IMR-90 (cell line): ENCODE data around the gene KRCC1. TPM values are rescaled to one million over a fixed set of nuclear protein-coding genes. Genes with fewer than 3 reads are reported as not detected.

Experiments used
- ATAC-seq: fragments of 200-7000 bp; cut with Tn5 transposase; 2 replicates; pipeline ENCODE4 v1.9.1; 2020; ENCODE audit warnings: low read depth, mild to moderate bottlenecking, moderate library complexity
- BruUV-seq: library from RNA; stranded (reverse); fragments of 400-500 nt; replicated peaks from 2 replicates; lab custom pipeline; 2021; lab: Mats Ljungman, UMichigan
- CTCF ChIA-PET: fragments of 300-600 bp; formaldehyde crosslinking; extraction: SDS; loops from one replicate; lab custom pipeline; 2021; ENCODE audit warnings: antibody characterized with exemption; lab: Yijun Ruan, JAX
- POLR2A ChIA-PET: fragments of 300-600 bp; sonication (Branson Sonifier 250); formaldehyde crosslinking; loops from one replicate; lab custom pipeline; 2022; ENCODE audit warnings: antibody characterized with exemption; ENCODE audit not compliant: unreplicated experiment; lab: Charles Lee
- DNase-seq: peaks from one replicate; pipeline ENCODE4 v3.0.0; 2013
- H2AFZ ChIP-seq: replicated peaks from 2 replicates; pipeline ENCODE3; 2013; ENCODE audit warnings: low read length, mild to moderate bottlenecking; ENCODE audit not compliant: poor library complexity
- H2AK5ac ChIP-seq: 2 replicates; pipeline ENCODE4 v1.6.1; 2013; ENCODE audit warnings: low read depth, low read length, inconsistent platforms
- H2AK9ac ChIP-seq: replicated peaks from 2 replicates; pipeline ENCODE3; 2013; ENCODE audit warnings: mild to moderate bottlenecking, low read depth, low read length, moderate library complexity; ENCODE audit not compliant: poor library complexity
- H2BK120ac ChIP-seq: 2 replicates; pipeline ENCODE4 v1.6.1; 2013; ENCODE audit warnings: low read depth, low read length, inconsistent platforms
- H2BK15ac ChIP-seq: 3 replicates; pipeline ENCODE4 v1.6.1; 2013; ENCODE audit warnings: low read depth, low read length, inconsistent platforms
- H2BK20ac ChIP-seq: 2 replicates; pipeline ENCODE4 v1.6.1; 2013; ENCODE audit warnings: low read depth, mild to moderate bottlenecking, inconsistent platforms, low read length, moderate library complexity
- H2BK5ac ChIP-seq: 2 replicates; pipeline ENCODE4 v1.6.1; 2013; ENCODE audit warnings: mild to moderate bottlenecking, low read depth, low read length, inconsistent platforms; ENCODE audit not compliant: poor library complexity, severe bottlenecking
- H3K14ac ChIP-seq: replicated peaks from 2 replicates; pipeline ENCODE4 v1.6.1; 2013; ENCODE audit warnings: low read depth, low read length, inconsistent platforms
- H3K18ac ChIP-seq: 2 replicates; pipeline ENCODE4 v1.6.1; 2013; ENCODE audit warnings: low read depth, low read length, control low read depth
- H3K23ac ChIP-seq: 2 replicates; pipeline ENCODE4 v1.6.1; 2013; ENCODE audit warnings: low read depth, low read length, inconsistent platforms
- H3K27ac ChIP-seq: 2 replicates; pipeline ENCODE4 v1.5.1; 2013; ENCODE audit warnings: mild to moderate bottlenecking, control low read depth, low read length; ENCODE audit not compliant: insufficient read depth
- H3K27me3 ChIP-seq: 2 replicates; pipeline ENCODE4 v1.6.1; 2013; ENCODE audit warnings: low read length; ENCODE audit not compliant: control insufficient read depth, insufficient read depth
- H3K36me3 ChIP-seq: 2 replicates; pipeline ENCODE4 v1.6.1; 2013; ENCODE audit warnings: low read length, mixed read lengths; ENCODE audit not compliant: control insufficient read depth, insufficient read depth
- H3K4ac ChIP-seq: 2 replicates; pipeline ENCODE4 v1.6.1; 2013; ENCODE audit warnings: low read depth, low read length, inconsistent platforms
- H3K4me1 ChIP-seq: 2 replicates; pipeline ENCODE4 v1.6.1; 2013; ENCODE audit warnings: low read length, mixed read lengths; ENCODE audit not compliant: control insufficient read depth, insufficient read depth
- H3K4me2 ChIP-seq: 2 replicates; pipeline ENCODE4 v1.6.1; 2013; ENCODE audit warnings: low read depth, mild to moderate bottlenecking, control low read depth, low read length, moderate library complexity
- H3K4me3 ChIP-seq: 2 replicates; pipeline ENCODE4 v1.5.1; 2013; ENCODE audit warnings: low read depth, mild to moderate bottlenecking, control low read depth, low read length, moderate library complexity; ENCODE audit not compliant: insufficient read depth
- H3K56ac ChIP-seq: 2 replicates; pipeline ENCODE4 v1.6.1; 2013; ENCODE audit warnings: low read length, inconsistent platforms; ENCODE audit not compliant: insufficient read depth; ENCODE audit errors: extremely low read depth
- H3K79me1 ChIP-seq, 2 experiments: 2 replicates each; pipeline ENCODE4 v1.6.1; 2013; ENCODE audit warnings: low read length in 2 of 2, inconsistent platforms in 1 of 2, low read depth in 1 of 2
- H3K9ac ChIP-seq: 2 replicates; pipeline ENCODE4 v1.6.1; 2013; ENCODE audit warnings: low read depth, low read length, control low read depth
- H3K9me1 ChIP-seq: 2 replicates; pipeline ENCODE4 v1.6.1; 2013; ENCODE audit warnings: low read length, inconsistent platforms; ENCODE audit not compliant: insufficient read depth
- H3K9me3 ChIP-seq: 2 replicates; pipeline ENCODE4 v1.6.1; 2013; ENCODE audit warnings: low read length; ENCODE audit not compliant: control insufficient read depth, insufficient read depth
- H4K20me1 ChIP-seq: 2 replicates; pipeline ENCODE4 v1.6.1; 2013; ENCODE audit warnings: low read length, inconsistent platforms; ENCODE audit not compliant: insufficient read depth
- H4K5ac ChIP-seq: 2 replicates; pipeline ENCODE4 v1.6.1; 2013; ENCODE audit warnings: mild to moderate bottlenecking, low read depth, low read length, control low read depth
- H4K8ac ChIP-seq, 2 experiments: 2 replicates each; pipeline ENCODE4 v1.6.1; 2013; ENCODE audit warnings: low read depth in 2 of 2, low read length in 2 of 2, control low read depth in 1 of 2, inconsistent platforms in 1 of 2
- H4K91ac ChIP-seq: 2 replicates; pipeline ENCODE4 v1.6.1; 2013; ENCODE audit warnings: low read depth, low read length, inconsistent platforms; ENCODE audit not compliant: insufficient read depth
- CEBPB ChIP-seq: IDR thresholded peaks from 2 replicates; pipeline ENCODE4 v1.6.1; 2012; ENCODE audit warnings: low read depth, low read length, improper control_type of control experiment
- MAFK ChIP-seq: IDR thresholded peaks from 2 replicates; pipeline ENCODE4 v1.6.1; 2012; ENCODE audit warnings: low read depth, low read length, improper control_type of control experiment
- MXI1 ChIP-seq: IDR thresholded peaks from 2 replicates; pipeline ENCODE4 v1.6.1; 2012; ENCODE audit warnings: low read depth, mild to moderate bottlenecking, low read length, moderate library complexity, borderline replicate concordance
- POLR2A ChIP-seq: IDR thresholded peaks from 2 replicates; pipeline ENCODE4 v1.6.1; 2012; ENCODE audit warnings: mild to moderate bottlenecking, low read depth, low read length
- USF2 ChIP-seq: fragments of 150-350 bp; IDR thresholded peaks from 2 replicates; pipeline ENCODE4 v1.6.1; 2017; ENCODE audit warnings: mild to moderate bottlenecking, antibody characterized with exemption, low read length, low read depth
- WGBS, 2 experiments: methylation state at CpG; one replicate each; pipeline versions ENCODE4 v1.1.5 to v1.1.7; 2013; ENCODE audit warnings: missing lambda C conversion rate in 2 of 2; ENCODE audit not compliant: insufficient read length in 1 of 2; ENCODE audit errors: extremely low coverage in 2 of 2; 5-methylcytosine and 5-hydroxymethylcytosine counted together
- dilution Hi-C: fragments of 300-500 bp; cut with HindIII; formaldehyde crosslinking; loops from one replicate; pipeline ENCODE4 v1.14.3; 2018; ENCODE audit warnings: low sequenced_read_pairs; ENCODE audit not compliant: unreplicated experiment
- in situ Hi-C: fragments of 300-500 bp; cut with MboI; formaldehyde crosslinking; loops from 3 replicates; pipeline ENCODE4 v1.14.3; 2019; ENCODE audit warnings: low sequenced_read_pairs, inconsistent platforms, mixed read lengths
- intact Hi-C: fragments of 100-400 bp; cut with micrococcal nuclease; formaldehyde crosslinking; loops from 2 replicates; pipeline ENCODE4 v1.10.0; 2022
- polyA plus RNA-seq, 3 experiments: library from polyadenylated mRNA; depleted of rRNA; stranded (reverse); fragments of >200 nt; gene quantifications; 2 replicates each; pipeline ENCODE4 v1.2.3, GENCODE V29; 2012; ENCODE audit warnings: low replicate concordance in 1 of 3
- total RNA-seq: library from RNA; depleted of rRNA; stranded (reverse); fragments of >200 nt; gene quantifications from 2 replicates; pipeline ENCODE4 v1.2.3, GENCODE V29; 2012
- TF ChIP-seq, protein P1 (sequence below): fragments of 150-350 bp; IDR thresholded peaks from 2 replicates; pipeline ENCODE4 v1.6.1; 2016; ENCODE audit warnings: low read depth, mild to moderate bottlenecking, low read length, moderate library complexity, borderline replicate concordance

The KRCC1 gene
- total and polyA plus RNA-seq, 2 of the 4 experiments (the other 2 are of a cell fraction) = 14.3 to 16.5 TPM

DNA sequence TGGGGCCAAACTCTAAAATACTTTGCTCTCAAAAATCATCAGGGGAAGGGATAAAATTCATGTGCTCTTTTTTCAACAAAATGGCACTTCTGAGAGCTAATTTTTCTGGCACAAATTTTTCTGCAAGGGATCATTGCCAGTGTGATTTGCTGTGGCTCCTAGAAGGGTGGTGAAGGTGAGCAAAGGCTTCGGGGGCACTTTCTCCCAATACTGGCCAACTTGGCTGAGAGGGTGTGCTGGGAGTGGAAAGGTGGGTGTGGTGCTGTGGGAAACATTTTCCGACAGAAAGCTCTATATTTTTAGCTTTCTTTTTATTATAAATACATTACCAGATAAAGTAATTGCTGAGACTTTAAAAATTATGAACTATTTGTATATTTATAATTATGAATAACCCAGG, 12.5 kb upstream of the KRCC1 start:
- intact Hi-C loops (no loop called here), in situ Hi-C loops (loop anchor here (25.0 kb wide), 1 partner anchor 594 kb away; no protein-coding TSS in a partner anchor), dilution Hi-C loops (no loop called here)
- WGBS, 2 experiments = no CpG with 5 or more reads among the region's 2 CpGs
- Histone ChIP-seq H3K14ac (no peak overlapping the region), H3K4me2 (no peak overlapping the region), H2AK9ac (no peak overlapping the region), H4K91ac (no peak overlapping the region), H3K79me1 (no peaks in the 10 kb centered on the region), H2AK5ac (no peak overlapping the region), H3K9me1 (no peaks in the 10 kb centered on the region), H3K9me3 (no peaks in the 10 kb centered on the region), H3K4me1 (no peaks in the 10 kb centered on the region), H3K36me3 (no peaks in the 10 kb centered on the region), H2BK20ac (no peak overlapping the region), H3K27me3 (peaks cover 15% of the 10 kb centered on the region), H2BK15ac (no peak overlapping the region), H3K4me3 (no peak overlapping the region), H3K9ac (no peak overlapping the region), H4K8ac (no peak overlapping the region), H3K18ac (no peak overlapping the region), H3K56ac (no peak overlapping the region), H2AFZ (no peak overlapping the region), H3K23ac (no peak overlapping the region), H4K20me1 (no peaks in the 10 kb centered on the region), H3K4ac (no peak overlapping the region), H2BK5ac (no peak overlapping the region), H2BK120ac (no peak overlapping the region), H4K5ac (no peak overlapping the region), H3K27ac (no peak overlapping the region)
- DNase-seq (no peak), ATAC-seq (no peak)
- ChIA-PET POLR2A (no interaction called here), CTCF (interaction anchor here (0.9 kb wide), 1 partner anchor 8 kb away, joined by 4 read pairs; no protein-coding TSS in a partner anchor)
- TF ChIP-seq POLR2A = no peak
- TF ChIP-seq, protein P1, sequence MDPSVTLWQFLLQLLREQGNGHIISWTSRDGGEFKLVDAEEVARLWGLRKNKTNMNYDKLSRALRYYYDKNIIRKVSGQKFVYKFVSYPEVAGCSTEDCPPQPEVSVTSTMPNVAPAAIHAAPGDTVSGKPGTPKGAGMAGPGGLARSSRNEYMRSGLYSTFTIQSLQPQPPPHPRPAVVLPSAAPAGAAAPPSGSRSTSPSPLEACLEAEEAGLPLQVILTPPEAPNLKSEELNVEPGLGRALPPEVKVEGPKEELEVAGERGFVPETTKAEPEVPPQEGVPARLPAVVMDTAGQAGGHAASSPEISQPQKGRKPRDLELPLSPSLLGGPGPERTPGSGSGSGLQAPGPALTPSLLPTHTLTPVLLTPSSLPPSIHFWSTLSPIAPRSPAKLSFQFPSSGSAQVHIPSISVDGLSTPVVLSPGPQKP = no peak
- no peak for TF ChIP-seq CEBPB
- no peak for TF ChIP-seq MXI1
- TF ChIP-seq USF2 = no peak
- TF ChIP-seq MAFK = no peak
- no TSS peak for BruUV-seq
